Bronchial epithelial cell (primary cell): ENCODE results near the gene CACNA1D. TPM values are rescaled to one million over a fixed set of nuclear protein-coding genes. Genes with fewer than 3 reads are reported as not detected.
A peak's percentile ranks its signal among the peaks of the same experiment; 100 is the strongest.

ENCODE experiments used
- DNase-seq: peaks from one replicate; pipeline ENCODE4 v3.0.0-alpha.2; 2010; ENCODE audit warnings: low read depth
- FAIRE-seq: peaks from 2 replicates; lab custom pipeline; 2011; peaks lifted over from hg19 to GRCh38; lab: Jason Lieb, UNC
- H3K27me3 ChIP-seq: 2 replicates; pipeline ENCODE4 v1.5.1; 2011; ENCODE audit warnings: low read length; ENCODE audit not compliant: control insufficient read depth, insufficient read depth
- H3K36me3 ChIP-seq: 2 replicates; pipeline ENCODE4 v1.5.1; 2011; ENCODE audit warnings: low read length; ENCODE audit not compliant: control insufficient read depth, insufficient read depth
- H3K4me3 ChIP-seq: 2 replicates; pipeline ENCODE4 v1.5.1; 2011; ENCODE audit warnings: mild to moderate bottlenecking, low read depth, low read length, control low read depth
- total RNA-seq: library from RNA; depleted of rRNA; stranded (reverse); fragments of >200 nt; gene quantifications from 2 replicates; pipeline ENCODE4 v1.2.1, GENCODE V29; 2014
- TF ChIP-seq, protein P1 (sequence below): IDR thresholded peaks from 2 replicates; pipeline ENCODE4 v1.5.1; 2011; ENCODE audit warnings: mild to moderate bottlenecking, moderate library complexity, low read length, control low read depth, inconsistent platforms; ENCODE audit not compliant: insufficient read depth, severe bottlenecking

CACNA1D gene
- total RNA-seq, 1 donor from 2014 or later, result 0.26 TPM

- DNase-seq, result peak; percentile 52
- Histone ChIP-seq H3K36me3 (no peaks in the 10 kb centered on the region), H3K27me3 (no peaks in the 10 kb centered on the region), H3K4me3 (no peak overlapping the region)
- no peak for FAIRE-seq
- TF ChIP-seq, protein P1, sequence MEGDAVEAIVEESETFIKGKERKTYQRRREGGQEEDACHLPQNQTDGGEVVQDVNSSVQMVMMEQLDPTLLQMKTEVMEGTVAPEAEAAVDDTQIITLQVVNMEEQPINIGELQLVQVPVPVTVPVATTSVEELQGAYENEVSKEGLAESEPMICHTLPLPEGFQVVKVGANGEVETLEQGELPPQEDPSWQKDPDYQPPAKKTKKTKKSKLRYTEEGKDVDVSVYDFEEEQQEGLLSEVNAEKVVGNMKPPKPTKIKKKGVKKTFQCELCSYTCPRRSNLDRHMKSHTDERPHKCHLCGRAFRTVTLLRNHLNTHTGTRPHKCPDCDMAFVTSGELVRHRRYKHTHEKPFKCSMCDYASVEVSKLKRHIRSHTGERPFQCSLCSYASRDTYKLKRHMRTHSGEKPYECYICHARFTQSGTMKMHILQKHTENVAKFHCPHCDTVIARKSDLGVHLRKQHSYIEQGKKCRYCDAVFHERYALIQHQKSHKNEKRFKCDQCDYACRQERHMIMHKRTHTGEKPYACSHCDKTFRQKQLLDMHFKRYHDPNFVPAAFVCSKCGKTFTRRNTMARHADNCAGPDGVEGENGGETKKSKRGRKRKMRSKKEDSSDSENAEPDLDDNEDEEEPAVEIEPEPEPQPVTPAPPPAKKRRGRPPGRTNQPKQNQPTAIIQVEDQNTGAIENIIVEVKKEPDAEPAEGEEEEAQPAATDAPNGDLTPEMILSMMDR, result peak; percentile 77
Measured at GRCh38 chr3:53709860-53710674, 215.7 kb downstream of the CACNA1D start.

- DNase-seq (no peak), FAIRE-seq (no peak)
- TF ChIP-seq, protein P1, result no peak
- no peak overlapping the region for H3K4me3 ChIP-seq
- H3K36me3 ChIP-seq, result no peaks in the 10 kb centered on the region
- no peaks in the 10 kb centered on the region for H3K27me3 ChIP-seq
Measured at GRCh38 chr3:53711387-53711786, 217.0 kb downstream of the CACNA1D start.

DNA sequence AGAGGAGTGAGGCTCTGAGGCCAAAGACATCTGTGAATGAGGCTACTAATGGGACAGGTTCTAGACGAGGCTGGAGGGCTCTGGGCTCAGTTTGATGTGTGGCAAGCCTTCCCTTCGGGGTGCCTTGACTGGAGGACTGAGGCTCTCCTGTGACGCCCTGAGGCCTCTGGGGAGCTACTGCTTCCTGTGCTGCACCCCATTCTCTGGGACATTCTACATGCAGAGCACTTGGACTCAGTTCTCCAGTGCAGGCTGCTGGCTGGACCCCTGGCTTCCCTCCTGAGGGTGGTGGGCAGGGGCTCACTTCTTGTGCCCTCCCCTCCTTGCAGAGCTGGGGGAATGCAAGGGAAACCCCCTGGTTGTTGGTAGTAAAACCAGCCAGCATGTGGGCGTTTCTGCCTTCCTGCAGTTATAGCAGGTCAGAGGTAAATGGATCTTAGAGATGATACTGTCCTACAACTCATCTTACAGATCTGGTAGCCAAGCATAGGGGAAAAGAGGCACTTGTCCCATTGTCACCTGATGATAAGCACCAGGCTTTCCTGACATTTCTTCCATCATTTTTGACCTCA is 218.5 kb downstream of the CACNA1D start:
- FAIRE-seq, result peak; percentile 60
- no peak for DNase-seq
- TF ChIP-seq, protein P1, result no peak
- Histone ChIP-seq H3K36me3 (no peaks in the 10 kb centered on the region), H3K27me3 (no peaks in the 10 kb centered on the region), H3K4me3 (no peak overlapping the region)

GRCh38 chr3:53713626-53714025 is 219.2 kb downstream of the CACNA1D start:
- TF ChIP-seq, protein P1, result no peak
- DNase-seq (no peak), FAIRE-seq (no peak)
- H3K4me3 ChIP-seq, result no peak overlapping the region
- H3K36me3 ChIP-seq, result no peaks in the 10 kb centered on the region
- no peaks in the 10 kb centered on the region for H3K27me3 ChIP-seq

DNA sequence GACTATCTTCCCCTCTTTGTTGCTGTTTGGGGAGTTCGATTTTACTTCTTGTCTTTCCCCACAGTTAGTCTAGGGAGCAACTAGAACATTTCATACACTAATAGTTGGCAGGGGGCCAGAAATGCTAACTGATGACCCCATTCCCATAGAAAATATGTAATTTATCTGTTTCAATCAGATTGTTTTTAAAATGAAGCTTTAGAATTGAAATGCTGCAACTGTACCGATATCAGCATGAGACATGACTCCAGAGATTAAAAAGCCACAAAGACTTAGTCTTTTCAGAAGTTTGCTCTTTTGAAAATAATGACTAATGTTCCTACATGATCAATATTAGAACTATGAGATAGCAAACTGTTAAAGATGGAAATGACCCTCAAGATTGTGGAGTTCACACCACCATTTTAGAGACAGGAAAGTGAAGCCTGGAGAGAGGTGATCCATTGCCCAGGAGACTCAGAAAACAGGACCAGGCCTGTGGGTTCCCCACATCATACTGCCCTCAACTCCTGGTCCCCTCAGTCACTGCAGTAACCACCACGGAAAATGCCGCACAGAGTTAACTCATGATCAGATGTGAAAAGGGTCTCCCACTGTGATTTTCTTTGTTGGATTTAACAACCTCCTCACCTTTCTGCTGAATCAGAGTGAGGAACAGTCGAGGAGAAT is 221.5 kb downstream of the CACNA1D start:
- FAIRE-seq (no peak), DNase-seq (peak; percentile 44)
- no peaks in the 10 kb centered on the region for H3K27me3 ChIP-seq
- H3K4me3 ChIP-seq, result no peak overlapping the region
- H3K36me3 ChIP-seq, result no peaks in the 10 kb centered on the region
- TF ChIP-seq, protein P1, result no peak
